ENCODE measurements around the gene SMOC1. TPM values are rescaled to one million over a fixed set of nuclear protein-coding genes. Genes with fewer than 3 reads are reported as not detected.

The SMOC1 gene
- total and polyA plus RNA-seq, 7 experiments from 2014 or later: 0.71 TPM; not detected in 6

Other genes with a start within 250 kb of the SMOC1 start
- 1,000 to 10,000 TPM in 4 of 5 experiments, 100 to 1,000 TPM in 1; 355 to 1,361 (median 1,191) TPM for gene SRSF5, start 112.3 kb upstream of the SMOC1 start, total RNA-seq
- 1,000 to 10,000 TPM; 1,397 to 1,617 TPM for gene SRSF5, start 112.3 kb upstream of the SMOC1 start, polyA plus RNA-seq
- gene SLC10A1, start 82.2 kb upstream of the SMOC1 start, total RNA-seq: not detected
- gene SLC10A1, start 82.2 kb upstream of the SMOC1 start, polyA plus RNA-seq: under 1 TPM in 1 of 2 donors, not detected in 1; 0.14 TPM